Hepatocyte (in vitro differentiated cells): ENCODE data around the gene CDKL2. TPM values are rescaled to one million over a fixed set of nuclear protein-coding genes. Genes with fewer than 3 reads are reported as not detected.

Experiments
- DNase-seq: peaks from one replicate; pipeline ENCODE4 v3.0.0-alpha.2; 2016; ENCODE audit warnings: low spot score
- H2AFZ ChIP-seq: fragments of 200-600 bp; sonication (generic); 2 replicates; pipeline ENCODE4 v1.6.0; 2016; ENCODE audit warnings: antibody characterized with exemption, mild to moderate bottlenecking
- H3K27ac ChIP-seq: fragments of 200-600 bp; sonication (generic); 2 replicates; pipeline ENCODE4 v1.5.1; 2016; ENCODE audit warnings: mild to moderate bottlenecking
- H3K27me3 ChIP-seq: fragments of 200-600 bp; sonication (generic); 2 replicates; pipeline ENCODE4 v1.6.1; 2016
- H3K36me3 ChIP-seq: fragments of 200-600 bp; sonication (generic); replicated peaks from 2 replicates; pipeline ENCODE4 v1.5.1; 2016; ENCODE audit warnings: low read depth; ENCODE audit not compliant: insufficient read depth
- H3K4me1 ChIP-seq: fragments of 200-600 bp; sonication (generic); 2 replicates; pipeline ENCODE4 v1.5.1; 2016; ENCODE audit warnings: mild to moderate bottlenecking, moderate library complexity; ENCODE audit not compliant: insufficient read depth
- H3K4me2 ChIP-seq: fragments of 200-600 bp; sonication (generic); 2 replicates; pipeline ENCODE4 v1.6.0; 2016
- H3K4me3 ChIP-seq: fragments of 200-600 bp; sonication (generic); 2 replicates; pipeline ENCODE4 v1.5.1; 2016; ENCODE audit warnings: mild to moderate bottlenecking
- H3K79me2 ChIP-seq: fragments of 200-600 bp; sonication (generic); 2 replicates; pipeline ENCODE4 v1.6.0; 2017; ENCODE audit warnings: mild to moderate bottlenecking
- H3K9me2 ChIP-seq: fragments of 200-600 bp; sonication (generic); replicated peaks from 2 replicates; pipeline ENCODE4 v1.6.0; 2017; ENCODE audit warnings: mild to moderate bottlenecking; ENCODE audit not compliant: insufficient read depth
- H3K9me3 ChIP-seq: fragments of 200-600 bp; sonication (generic); 2 replicates; pipeline ENCODE4 v1.5.1; 2016; ENCODE audit warnings: low read depth, mild to moderate bottlenecking
- H4K20me1 ChIP-seq: fragments of 200-600 bp; sonication (generic); 2 replicates; pipeline ENCODE4 v1.6.0; 2016; ENCODE audit warnings: mild to moderate bottlenecking; ENCODE audit not compliant: insufficient read depth, poor library complexity, severe bottlenecking
- CTCF ChIP-seq: fragments of 200-600 bp; sonication (generic); IDR thresholded peaks from 2 replicates; pipeline ENCODE4 v1.5.1; 2016; ENCODE audit warnings: antibody characterized with exemption, mild to moderate bottlenecking; ENCODE audit not compliant: poor library complexity
- EZH2 ChIP-seq: fragments of 200-600 bp; sonication (generic); IDR thresholded peaks from 2 replicates; pipeline ENCODE4 v1.6.1; 2016; ENCODE audit warnings: antibody characterized with exemption, mild to moderate bottlenecking, borderline replicate concordance
- EZH2phosphoT487 ChIP-seq: fragments of 200-600 bp; sonication (generic); IDR thresholded peaks from one replicate; pipeline ENCODE4 v1.6.1; 2018; ENCODE audit warnings: antibody characterized with exemption, mild to moderate bottlenecking, low read depth, moderate library complexity; ENCODE audit not compliant: unreplicated experiment, severe bottlenecking
- WGBS: methylation state at CpG from one replicate; pipeline ENCODE4 v1.1.6; 2016; ENCODE audit warnings: low lambda C conversion rate; ENCODE audit errors: missing lambda C conversion rate; 5-methylcytosine and 5-hydroxymethylcytosine counted together
- polyA plus RNA-seq: library from polyadenylated mRNA; unstranded; fragments of >200 nt; fragmentation: Nextera tagmentation; extraction: Ambion mirVana; gene quantifications from 2 replicates; pipeline ENCODE4 v1.2.1, GENCODE V29; 2016
- total RNA-seq: library from RNA; depleted of rRNA; stranded (reverse); fragments of >200 nt; gene quantifications from 2 replicates; pipeline ENCODE4 v1.2.3, GENCODE V29; 2014

The CDKL2 gene
- total and polyA plus RNA-seq, 2 experiments from 2014 or later = 0.83 to 1.9 TPM

- Histone ChIP-seq H3K27me3 (no peaks in the 10 kb centered on the region), H3K79me2 (no peaks in the 10 kb centered on the region), H3K4me3 (no peak overlapping the region), H3K9me3 (no peaks in the 10 kb centered on the region), H4K20me1 (no peaks in the 10 kb centered on the region), H3K4me2 (no peak overlapping the region), H3K4me1 (no peaks in the 10 kb centered on the region), H3K27ac (no peak overlapping the region), H2AFZ (no peak overlapping the region), H3K9me2 (no peaks in the 10 kb centered on the region), H3K36me3 (no peaks in the 10 kb centered on the region)
- DNase-seq = no peak
- TF ChIP-seq EZH2 (no peak), CTCF (no peak)
- WGBS = 97% methylated on average over 7 of the region's 7 CpGs
Observed at GRCh38 chr4:75639124-75639695, 8.9 kb upstream of the CDKL2 start.

GRCh38 chr4:75637827-75638226 lies 7.5 kb upstream of the CDKL2 start:
- Histone ChIP-seq H2AFZ (no peak overlapping the region), H3K79me2 (no peaks in the 10 kb centered on the region), H3K27ac (no peak overlapping the region), H3K4me2 (no peak overlapping the region), H3K9me3 (no peaks in the 10 kb centered on the region), H3K4me1 (no peaks in the 10 kb centered on the region), H3K9me2 (no peaks in the 10 kb centered on the region), H4K20me1 (no peaks in the 10 kb centered on the region), H3K4me3 (no peak overlapping the region), H3K36me3 (no peaks in the 10 kb centered on the region), H3K27me3 (no peaks in the 10 kb centered on the region)
- no peak for DNase-seq
- TF ChIP-seq EZH2phosphoT487 = no peak
- TF ChIP-seq EZH2 = no peak
- no peak for TF ChIP-seq CTCF
- WGBS = 77% methylated on average over 1 of the region's 1 CpG

DNA sequence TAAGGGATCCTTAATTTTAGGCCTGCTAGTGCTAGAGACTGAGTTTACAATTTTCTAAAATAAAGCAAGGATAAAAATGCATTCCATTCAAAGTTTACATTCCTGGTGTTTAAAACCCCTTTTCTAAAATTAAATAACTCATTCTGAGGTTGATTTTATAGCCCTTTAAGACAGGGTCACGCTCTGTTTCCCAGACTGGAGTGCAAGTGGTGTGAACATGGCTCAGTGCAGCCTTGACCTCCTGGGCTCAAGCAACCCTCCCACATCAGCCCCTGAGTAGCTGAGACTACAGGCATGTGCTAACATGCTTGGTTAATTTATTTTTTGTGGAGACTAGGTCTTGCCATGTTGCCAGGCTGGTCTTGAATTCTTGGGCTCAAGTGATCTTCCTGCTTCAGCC lies 6.8 kb upstream of the CDKL2 start:
- H3K9me2 ChIP-seq = no peaks in the 10 kb centered on the region
- H3K27me3 ChIP-seq = no peaks in the 10 kb centered on the region
- H3K4me1 ChIP-seq = no peaks in the 10 kb centered on the region
- H3K9me3 ChIP-seq = no peaks in the 10 kb centered on the region
- no peak overlapping the region for H3K4me2 ChIP-seq
- H2AFZ ChIP-seq = no peak overlapping the region
- no peaks in the 10 kb centered on the region for H4K20me1 ChIP-seq
- H3K27ac ChIP-seq = no peak overlapping the region
- H3K79me2 ChIP-seq = no peaks in the 10 kb centered on the region
- no peak for DNase-seq
- no peaks in the 10 kb centered on the region for H3K36me3 ChIP-seq
- 60% methylated on average over 1 of the region's 1 CpG for WGBS
- TF ChIP-seq EZH2phosphoT487 (no peak), CTCF (no peak), EZH2 (no peak)
- H3K4me3 ChIP-seq = no peak overlapping the region

DNA sequence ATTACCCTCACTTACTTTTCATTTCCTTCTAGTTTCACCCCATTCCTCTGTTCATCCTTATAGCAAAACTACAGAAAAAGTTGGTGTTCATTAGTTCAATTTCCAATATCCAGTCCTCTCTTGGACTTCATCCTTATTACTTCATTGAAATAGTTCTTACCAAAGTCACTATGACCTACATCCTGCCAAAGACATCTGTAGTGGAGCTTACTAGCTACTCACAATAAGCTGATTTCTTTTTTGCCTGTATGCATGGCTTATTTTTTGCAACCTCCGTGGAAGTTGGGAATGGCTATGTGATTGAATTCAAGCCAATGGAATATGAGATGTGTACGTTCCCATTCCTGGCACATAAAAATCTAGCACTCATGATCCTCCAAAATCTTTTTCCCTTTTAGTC lies 4.6 kb upstream of the CDKL2 start:
- no peak for DNase-seq
- H4K20me1 ChIP-seq = no peaks in the 10 kb centered on the region
- no peaks in the 10 kb centered on the region for H3K79me2 ChIP-seq
- H3K36me3 ChIP-seq = no peaks in the 10 kb centered on the region
- 89% methylated on average over 2 of the region's 2 CpGs for WGBS
- no peak overlapping the region for H2AFZ ChIP-seq
- no peaks in the 10 kb centered on the region for H3K4me1 ChIP-seq
- no peak overlapping the region for H3K4me2 ChIP-seq
- H3K9me2 ChIP-seq = no peaks in the 10 kb centered on the region
- no peak overlapping the region for H3K4me3 ChIP-seq
- H3K27me3 ChIP-seq = no peaks in the 10 kb centered on the region
- TF ChIP-seq CTCF (no peak), EZH2phosphoT487 (no peak), EZH2 (no peak)
- H3K9me3 ChIP-seq = no peaks in the 10 kb centered on the region
- H3K27ac ChIP-seq = no peak overlapping the region
